Islet precursor cell (in vitro differentiated cells): Measurements from ENCODE around the gene PKN1.

Experiments
- DNase-seq: peaks from one replicate; pipeline ENCODE4 v3.0.0-alpha.2; 2018

Gene PKN1

DNA sequence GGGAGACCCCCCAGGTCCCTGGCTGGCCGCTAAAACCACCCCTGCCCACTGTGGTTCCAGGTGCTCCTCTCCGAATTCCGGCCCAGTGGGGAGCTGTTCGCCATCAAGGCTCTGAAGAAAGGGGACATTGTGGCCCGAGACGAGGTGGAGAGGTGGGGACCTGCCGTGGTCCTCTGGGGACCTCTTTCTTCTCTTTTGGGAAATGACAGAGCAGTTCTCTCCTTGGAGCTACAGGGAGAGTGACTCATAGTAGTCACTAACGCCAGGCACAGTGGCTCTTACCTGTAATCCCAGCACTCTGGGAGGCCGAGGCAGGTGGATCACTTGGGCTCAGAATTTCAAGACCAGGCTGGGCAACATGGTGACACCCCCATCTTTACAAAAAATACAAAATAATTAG lies 34.7 kb downstream of the PKN1 start:
- DNase-seq, result peak; percentile 59

GRCh38 chr19:14470031-14470876 lies 37.1 kb downstream of the PKN1 start:
- DNase-seq, result no peak

DNA sequence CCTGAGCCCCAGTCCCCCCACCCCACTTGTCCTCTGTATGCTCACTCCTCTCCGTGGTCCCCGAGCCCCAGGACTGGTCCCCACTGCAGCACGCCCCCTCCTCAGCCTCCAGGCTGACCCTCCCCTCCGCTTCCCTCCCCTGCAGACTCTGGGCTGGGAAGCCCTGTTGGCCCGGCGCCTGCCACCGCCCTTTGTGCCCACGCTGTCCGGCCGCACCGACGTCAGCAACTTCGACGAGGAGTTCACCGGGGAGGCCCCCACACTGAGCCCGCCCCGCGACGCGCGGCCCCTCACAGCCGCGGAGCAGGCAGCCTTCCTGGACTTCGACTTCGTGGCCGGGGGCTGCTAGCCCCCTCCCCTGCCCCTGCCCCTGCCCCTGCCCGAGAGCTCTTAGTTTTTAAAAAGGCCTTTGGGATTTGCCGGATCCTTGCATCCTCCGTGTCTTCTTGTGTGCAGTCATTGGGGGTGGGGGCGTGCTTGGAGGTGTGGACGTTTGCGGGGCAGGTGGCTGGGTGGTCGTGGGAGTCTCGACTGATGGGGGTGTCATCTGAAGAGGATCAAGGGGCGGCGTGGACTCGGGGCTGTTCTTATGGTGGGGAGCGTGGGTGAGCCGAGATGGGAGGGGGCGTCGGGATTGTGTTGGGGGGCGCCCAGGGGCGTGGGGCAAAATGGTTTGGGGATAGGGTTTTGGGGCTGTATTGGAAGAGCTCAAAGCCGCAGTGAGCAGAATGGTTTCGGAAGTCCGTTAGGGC lies 38.5 kb downstream of the PKN1 start:
- no peak for DNase-seq

DNA sequence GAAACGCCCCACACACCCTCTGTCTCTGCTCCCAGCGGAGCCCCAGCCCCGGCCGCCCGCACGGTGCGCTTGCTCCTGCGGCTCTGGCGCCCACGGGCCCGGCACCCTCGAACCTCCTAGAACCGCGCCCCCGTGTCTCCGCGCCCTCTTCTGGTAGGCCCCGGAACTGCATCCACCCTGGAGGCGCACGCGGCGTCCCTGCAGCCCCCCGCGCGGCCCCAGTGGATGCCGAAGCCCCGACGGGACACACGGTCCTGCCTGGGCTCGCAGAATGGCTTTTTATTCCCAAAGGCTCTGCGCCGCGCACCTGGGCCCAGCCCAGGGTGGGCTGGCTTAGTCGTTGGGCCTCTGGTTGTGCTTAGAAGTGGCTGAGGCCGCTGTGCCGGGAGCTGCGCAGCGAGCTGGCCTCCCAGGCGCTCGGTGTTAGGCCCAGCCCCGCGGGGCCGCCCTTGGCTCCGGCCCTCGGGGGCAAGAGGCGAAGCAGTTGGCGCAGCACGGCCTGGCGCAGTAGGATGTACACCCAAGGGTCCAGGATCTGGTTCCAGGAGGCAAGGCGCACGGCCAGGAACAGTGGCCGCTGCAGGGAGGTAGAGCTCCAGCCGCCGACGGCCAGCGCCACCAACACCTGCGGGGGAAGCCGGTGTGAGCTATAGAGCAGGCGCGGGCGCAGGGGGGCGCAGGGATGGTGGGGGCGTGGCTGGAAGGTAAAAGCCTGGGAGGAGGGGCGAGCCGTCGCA lies 39.3 kb downstream of the PKN1 start:
- peak; percentile 78 for DNase-seq

DNA sequence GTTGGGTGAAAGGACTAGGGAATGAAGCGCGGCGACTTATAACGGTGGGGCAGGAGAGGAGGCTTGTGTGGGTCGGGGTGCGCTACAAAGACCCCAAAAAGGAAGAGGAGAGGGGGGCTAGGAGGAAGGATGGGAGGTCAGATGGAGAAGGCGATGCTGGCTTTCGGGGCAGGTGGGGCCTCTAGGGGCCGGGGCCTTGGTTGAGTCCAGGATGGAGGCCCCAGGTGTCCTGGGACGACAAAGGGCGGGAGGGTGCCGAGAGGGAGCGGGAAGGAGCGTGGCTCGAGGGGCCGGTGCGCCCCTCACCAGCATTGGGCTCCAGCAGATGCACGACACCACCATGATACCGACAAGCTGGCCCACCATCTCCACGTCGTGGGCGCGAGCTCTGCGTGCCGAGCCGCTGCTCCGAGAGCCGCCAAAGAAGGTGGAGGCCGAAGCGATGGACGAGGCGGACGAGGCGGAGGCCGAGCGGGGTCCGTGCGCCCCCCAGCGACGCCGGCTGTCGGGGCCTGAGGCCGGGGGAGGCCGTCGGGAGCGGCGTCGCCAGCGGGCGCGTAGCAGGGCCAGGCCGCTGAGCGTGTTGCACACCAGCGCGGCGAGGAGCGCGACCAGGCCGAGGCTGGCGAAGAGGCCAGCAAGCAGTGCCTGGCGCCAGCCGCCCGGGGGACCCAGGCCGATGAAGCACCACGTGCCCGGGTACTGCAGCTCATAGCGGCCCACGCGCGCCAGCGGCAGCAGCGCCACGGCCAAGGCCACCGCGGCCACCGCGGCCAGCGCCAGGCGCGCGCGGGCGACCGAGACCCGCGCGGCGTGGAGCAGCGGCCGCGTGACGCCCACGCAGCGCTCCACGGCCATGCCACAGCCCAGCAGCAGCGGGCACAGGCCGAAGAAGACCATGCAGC lies 40.2 kb downstream of the PKN1 start:
- peak; percentile 54 for DNase-seq

- no peak for DNase-seq
Observed at GRCh38 chr19:14473978-14474578, 41.0 kb downstream of the PKN1 start.

GRCh38 chr19:14474827-14475226 lies 41.7 kb downstream of the PKN1 start:
- DNase-seq, result no peak

DNA sequence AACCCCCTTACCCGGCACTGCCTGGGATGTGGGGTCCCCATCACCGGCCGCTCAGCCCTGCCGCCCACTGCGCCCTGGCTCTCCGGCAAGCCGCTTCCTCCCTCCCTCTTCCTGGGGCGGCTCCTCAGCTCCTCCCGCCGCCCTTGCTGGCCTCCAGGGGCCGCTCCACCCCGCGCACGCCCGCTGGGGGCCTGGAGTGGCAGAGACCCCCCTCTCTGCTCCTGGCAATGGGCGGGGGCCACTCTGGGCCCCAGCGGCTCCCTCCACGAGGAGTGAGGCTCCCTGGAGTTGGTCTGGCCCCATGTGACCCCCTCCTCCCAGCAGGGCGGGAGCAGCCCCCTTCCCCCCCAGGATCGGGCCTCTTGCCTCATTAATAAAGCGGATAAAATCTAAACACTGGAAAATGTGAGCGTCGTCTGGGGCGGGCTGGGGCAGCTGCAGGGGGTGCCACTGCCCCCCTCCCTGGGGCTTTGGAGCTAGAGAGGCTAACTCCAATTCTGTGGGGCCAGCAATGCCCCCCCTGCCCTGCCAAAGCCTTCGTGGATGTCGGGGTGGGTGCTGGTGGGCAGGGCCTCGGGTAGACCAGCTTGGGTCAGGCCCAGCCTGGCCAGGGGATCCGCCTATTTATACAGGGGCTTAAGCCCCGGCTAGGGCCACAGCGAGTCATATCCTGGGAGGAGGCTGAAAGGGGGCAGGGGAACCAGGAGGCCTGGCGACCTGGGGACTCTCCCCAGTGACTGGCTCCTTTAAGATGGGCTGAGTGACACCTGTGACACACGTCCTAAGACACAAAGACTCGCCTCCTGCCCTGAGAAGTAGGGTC lies 42.4 kb downstream of the PKN1 start, which contains the start of gene PTGER1:
Gene PTGER1 (minus strand): TSS at position 104 of the 823 bp plus-strand sequence. CDS start 1,034 bp downstream, outside the sequence.
- peak; percentile 77 for DNase-seq

DNA sequence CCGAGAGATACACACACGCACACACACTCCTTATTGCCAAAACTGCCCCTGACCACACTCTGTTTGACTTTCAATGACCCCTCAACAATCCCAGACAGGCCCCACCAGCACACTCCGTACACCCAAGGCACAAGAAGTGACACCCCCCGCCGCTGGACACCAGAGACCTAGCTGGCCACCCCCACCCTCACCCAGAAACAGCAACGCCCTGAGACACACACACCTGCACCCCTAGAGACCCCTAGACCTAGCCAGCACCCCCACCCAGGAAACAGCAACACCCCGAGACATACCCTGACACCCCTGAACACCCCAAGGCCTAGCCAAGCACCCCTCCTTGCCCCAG lies 43.2 kb downstream of the PKN1 start:
- no peak for DNase-seq

DNA sequence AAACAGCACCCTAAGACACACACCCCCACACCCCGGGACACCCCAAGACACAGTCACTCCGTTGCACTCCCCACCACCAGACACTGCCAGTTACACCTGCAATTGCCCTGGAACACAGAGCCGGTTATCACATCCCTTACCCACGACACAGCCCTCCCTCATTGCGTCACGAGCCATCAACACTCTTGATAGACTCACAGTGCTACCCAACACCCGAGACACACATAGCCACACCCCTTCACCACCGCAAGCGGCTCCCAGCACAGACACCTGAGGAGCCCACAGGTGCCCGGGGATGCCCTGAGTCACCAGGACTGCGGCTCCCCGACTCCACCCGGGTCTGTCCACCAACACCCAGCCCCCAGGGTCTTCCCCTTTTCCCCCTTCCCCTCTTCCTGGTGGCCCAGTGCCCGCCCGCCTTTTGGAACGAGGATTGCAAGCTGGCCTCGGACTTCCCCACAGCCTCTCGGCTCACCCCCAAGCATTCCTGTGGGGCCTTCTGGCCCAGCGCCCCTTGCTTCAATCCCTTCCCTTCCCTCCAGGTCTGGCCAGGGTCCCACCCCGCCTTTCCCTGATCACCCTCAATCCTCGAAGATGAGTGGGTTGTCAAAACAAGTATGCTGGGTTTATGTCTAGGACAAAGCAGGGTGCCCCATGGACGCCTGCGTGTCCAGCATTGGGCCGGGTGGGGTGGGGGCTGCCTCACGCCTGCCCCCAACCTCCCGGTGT lies 43.7 kb downstream of the PKN1 start:
- peak; percentile 62 for DNase-seq

DNA sequence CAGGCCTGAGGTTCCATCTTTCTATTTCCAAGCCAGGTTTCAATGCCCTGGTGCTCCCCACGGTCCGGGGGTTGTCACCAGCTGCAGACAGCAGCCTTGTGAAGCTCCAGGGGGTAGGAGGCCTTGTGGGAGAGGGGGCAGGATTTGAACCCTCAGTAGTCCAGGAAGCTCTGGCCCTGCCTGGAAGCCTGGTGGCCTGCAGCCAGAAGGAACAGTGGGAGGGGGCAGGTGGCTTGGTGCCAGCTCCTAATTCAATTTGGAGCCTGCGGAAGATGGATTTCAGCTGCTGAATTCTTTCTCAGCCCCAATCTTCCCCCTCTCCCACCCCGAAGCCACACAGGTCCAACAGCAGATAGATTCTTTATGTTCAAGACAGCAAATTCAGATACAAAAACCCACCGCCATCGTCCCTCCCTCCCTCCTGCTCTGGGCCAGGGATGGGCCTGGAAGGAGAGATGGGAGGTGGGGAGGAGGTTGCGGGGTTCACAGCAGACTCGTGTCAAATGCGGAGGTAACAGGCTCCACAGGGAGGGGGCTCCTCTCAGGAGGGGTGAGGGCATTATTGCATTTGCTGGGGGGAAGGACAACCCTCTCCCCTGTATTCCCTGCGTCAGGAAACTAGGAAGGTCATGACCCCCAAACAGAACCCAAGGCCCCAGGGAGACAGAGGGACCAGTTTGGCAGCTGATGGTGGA lies 44.5 kb downstream of the PKN1 start:
- no peak for DNase-seq

DNA sequence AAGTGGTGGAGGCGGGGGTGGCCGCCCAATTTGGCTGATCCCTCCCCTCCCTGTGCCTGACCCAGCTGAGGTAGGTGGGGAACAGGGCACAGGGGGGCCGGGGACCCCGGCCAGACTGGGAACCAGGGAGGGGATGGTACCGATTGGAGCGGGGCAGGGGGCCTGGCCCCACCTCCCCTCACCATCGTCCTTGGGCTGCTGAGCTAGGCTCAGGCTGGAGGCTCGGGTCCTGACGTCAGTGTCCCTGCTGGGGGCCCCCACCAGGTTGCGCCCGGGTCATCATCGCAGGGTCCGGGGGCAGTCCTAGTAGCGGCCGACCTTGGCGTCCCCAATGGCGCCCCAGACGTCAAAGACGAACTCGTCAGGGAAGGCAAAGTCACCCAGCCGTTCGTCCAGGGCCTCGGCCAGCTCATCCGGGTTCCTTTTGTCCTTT lies 45.0 kb downstream of the PKN1 start:
- DNase-seq, result no peak

DNA sequence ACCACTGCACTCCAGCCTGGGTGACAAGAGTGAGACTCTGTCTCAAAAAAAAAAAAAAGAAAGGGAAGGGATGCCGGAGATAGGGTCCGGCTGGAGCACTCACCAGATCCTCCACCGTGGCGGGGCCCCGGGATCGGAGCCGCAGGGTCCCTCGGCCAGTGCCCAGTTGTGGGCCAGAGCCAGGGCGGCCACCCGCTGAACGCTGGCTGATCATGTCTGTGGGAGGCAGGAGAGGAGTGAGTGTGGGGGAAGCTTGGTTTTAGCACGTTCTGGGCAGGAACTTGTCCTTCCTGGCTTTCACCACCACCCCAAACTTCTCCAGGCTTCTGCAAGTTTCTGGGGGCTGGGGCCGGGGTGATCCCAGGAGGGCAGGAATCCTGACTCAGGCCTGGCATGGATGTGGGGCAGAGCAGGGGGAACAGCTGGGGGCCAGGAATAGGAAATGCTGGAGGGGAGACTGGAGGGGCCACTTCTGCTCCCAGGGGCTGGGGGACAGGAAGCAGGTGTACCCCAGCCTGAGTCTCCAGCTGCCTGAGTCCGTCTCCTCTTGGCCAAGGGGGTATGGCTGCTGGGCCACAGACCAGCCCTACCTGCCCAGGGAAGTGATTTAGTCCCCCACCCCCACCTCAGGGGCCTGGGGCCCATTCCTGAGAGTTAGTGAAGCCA lies 46.3 kb downstream of the PKN1 start:
- DNase-seq, result no peak

DNA sequence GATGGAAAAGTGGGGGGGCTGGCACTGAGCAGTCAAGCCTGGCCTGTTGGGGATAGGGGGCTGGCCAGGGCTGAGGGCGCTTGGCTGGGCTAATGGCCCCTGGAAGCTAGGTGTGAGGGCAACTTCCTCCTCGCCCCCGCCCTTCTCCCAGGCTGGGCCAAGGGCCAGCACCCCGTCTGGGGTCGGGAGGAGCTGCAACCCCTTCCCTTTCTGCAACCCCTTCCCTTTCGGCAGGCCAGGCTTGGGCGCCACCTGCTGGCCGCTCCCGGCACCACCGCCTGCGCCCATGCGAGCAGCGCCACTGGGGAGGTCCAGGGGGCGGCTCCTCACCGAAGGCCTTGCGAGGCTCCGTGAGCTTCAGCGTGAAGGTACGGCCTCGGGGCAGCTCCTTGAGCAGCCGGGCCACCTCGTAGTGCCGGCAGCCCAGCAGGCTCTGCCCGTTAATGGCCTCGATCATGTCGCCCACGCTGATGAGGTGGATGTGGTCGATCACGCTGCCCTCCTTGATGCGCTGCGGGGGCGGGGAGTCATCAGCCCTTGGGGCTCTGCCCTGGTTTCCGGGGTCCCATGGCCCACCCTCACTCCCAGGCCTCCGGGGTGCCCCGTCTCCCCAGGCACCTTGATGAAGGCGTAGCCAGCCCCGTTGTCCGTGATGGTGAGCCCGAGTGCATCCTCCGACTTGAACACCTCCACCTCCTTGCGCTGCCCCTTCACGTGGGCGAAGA lies 47.0 kb downstream of the PKN1 start:
- peak; percentile 90 for DNase-seq

DNA sequence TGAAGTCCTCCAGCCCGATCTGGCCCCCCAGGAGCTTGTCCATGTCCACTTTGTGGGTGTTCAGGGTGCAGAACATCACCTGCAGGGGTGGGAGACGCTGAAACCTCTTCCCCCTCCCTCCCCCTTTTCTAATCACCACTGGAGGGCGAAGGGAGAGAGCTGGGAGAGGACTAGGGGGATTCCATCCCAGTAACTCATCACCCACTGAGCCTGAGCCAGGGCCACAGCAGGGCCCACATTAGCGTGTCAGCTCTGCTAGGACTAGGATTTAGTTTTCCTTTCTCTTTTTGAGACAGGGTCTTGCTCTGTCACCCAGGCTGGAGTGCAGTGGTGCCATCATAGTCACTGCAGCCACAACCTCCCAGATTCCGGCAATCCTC lies 47.6 kb downstream of the PKN1 start:
- DNase-seq, result no peak

DNA sequence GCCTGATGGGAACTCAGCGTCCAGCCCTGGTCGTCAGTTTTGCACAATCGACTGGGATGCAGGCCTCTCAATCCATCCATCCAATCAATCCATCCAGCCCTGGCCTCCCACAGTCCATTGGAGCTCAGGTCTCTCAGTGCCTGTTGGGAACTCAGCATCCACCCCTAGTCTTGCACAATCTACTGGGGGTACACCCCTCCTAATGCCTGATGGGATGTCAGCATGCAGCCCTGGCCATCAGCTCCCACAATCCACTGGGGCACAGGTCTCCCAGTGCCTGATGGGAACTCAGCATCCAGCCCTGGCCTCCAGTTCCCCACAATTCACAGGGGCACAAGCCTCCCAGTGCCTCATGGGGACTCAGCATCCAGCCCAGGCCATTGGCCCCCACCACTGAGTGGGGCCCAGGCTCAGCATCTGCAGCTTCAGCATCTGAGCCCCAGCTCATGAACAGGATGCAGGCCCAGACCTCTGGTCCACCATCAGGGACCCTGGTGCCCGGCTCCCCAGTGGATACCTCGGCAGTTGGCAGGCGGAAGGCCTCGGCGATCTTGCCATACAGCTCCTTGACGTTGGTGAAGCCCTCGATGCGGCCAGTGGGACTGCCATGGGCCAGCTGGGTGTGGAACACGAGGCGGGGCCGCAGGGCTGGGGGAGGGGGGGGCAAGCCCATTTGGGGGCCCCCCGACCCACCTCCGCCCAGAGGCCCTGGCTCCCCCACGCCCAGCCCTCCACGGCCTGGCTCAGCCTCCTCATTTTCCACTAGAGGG lies 49.3 kb downstream of the PKN1 start:
- DNase-seq, result no peak

- no peak for DNase-seq
Observed at GRCh38 chr19:14487370-14488125, 54.4 kb downstream of the PKN1 start.
